ENCODE measurements around the gene CALHM3.
A peak's percentile ranks its signal among the peaks of the same experiment; 100 is the strongest.

CALHM3 gene

DNA sequence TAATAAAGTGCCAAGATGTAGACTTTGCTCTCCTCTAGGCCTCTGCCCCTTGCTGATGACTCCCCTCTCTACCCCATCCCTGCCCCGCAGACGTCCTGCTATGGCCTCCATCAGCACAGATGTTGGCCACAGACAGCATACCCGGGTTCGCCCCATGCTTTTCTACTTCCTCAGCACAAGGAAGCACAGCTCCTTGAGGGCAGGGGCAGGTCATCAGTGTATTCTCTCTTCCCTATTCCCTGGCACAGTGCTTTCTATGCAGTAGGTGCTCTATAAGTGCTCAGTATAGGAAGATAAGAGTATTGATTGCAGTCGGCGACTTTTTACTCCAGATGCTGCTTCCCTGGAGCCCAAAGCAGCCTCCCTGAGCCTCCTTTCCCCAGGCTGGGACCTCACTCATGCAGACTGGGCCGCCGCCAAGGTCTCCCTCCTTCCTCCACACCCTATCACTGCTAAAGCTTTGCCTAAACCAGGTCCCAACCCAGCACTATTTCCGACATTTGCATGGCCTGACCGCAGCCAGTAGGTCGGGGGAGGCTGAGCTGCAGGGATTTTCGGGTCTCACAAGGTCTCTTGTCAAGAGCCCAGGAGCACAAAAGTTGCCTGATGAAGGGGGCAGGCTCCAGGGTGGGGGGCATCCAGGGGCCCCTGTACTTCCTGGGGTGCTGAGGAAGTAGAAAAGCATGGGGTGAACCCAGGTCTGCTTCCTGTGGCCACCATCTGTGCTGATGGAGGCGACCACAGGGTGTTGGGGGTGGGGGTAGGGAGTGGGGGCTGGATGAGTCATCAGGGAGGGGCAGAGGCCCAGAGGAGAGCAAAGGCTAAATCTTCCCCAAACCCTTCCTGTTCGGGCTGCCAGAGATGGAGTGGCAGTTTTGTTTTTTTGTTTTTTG, 8.0 kb downstream of the CALHM3 start:
- Histone ChIP-seq H3K9ac (ENCODE audit: low read length) (peak overlapping the region; percentile 55; the same call in 1 of the 2 replicates), H3K4me3 (ENCODE audit: low read depth, low read length, poor library complexity, severe bottlenecking) (peak overlapping the region; percentile 40), H3K27ac (ENCODE audit: low read depth, low read length, poor library complexity, severe bottlenecking) (peak overlapping the region; percentile 91), H2AFZ (ENCODE audit: low read length) (no peak overlapping the region), H3F3A (ENCODE audit: insufficient read depth, low read length) (no peaks in the 10 kb centered on the region), H3K9me2 (ENCODE audit: low read depth, low read length) (no peaks in the 10 kb centered on the region), H3K36me3 (ENCODE audit: insufficient read depth, low read length) (no peaks in the 10 kb centered on the region), H3K4me1 (ENCODE audit: insufficient read depth, low read length, severe bottlenecking) (peaks cover 46% of the 10 kb centered on the region), H3K4me2 (ENCODE audit: low read length) (peak overlapping the region; percentile 55), H4K20me1 (ENCODE audit: insufficient read depth, low read length) (no peaks in the 10 kb centered on the region), H3K9me3 (ENCODE audit: low read length) (no peaks in the 10 kb centered on the region), H3K27me3 (ENCODE audit: insufficient read depth, low read length) (no peaks in the 10 kb centered on the region), H3K79me2 (ENCODE audit: insufficient read depth, low read length) (no peaks in the 10 kb centered on the region)
- TF ChIP-seq CTCF (IDR thresholded peaks at IDR 0.05; ENCODE audit: low read length) = no peak
- no peak for TF ChIP-seq EZH2 (IDR thresholded peaks at IDR 0.05; ENCODE audit: borderline replicate concordance, low read length)

DNA sequence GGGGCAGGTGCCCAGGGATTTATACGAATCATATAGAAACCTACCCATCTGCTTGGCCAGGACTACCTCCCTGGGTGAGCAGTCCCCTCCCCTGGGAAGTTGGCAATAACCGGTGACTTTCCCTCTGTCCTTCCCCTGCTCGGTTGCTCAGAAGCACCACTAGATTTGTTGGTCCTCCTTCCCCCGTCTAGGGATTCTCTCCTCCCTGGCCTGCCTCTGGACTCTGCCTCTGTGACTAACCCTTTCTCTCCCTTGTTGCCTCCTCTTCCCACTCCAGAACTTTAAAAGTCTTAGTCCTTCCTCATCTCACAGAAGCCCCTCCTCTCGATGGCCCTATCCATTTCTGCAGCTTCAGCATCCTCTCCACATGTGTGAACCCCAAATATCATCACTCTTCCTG, 9.8 kb downstream of the CALHM3 start:
- H3F3A ChIP-seq (ENCODE audit: insufficient read depth, low read length) = no peaks in the 10 kb centered on the region
- no peak overlapping the region for H3K4me2 ChIP-seq (ENCODE audit: low read length)
- H3K4me3 ChIP-seq (ENCODE audit: low read depth, low read length, poor library complexity, severe bottlenecking) = no peak overlapping the region
- H3K36me3 ChIP-seq (ENCODE audit: insufficient read depth, low read length) = no peaks in the 10 kb centered on the region
- H2AFZ ChIP-seq (ENCODE audit: low read length) = no peak overlapping the region
- H3K9me2 ChIP-seq (ENCODE audit: low read depth, low read length) = no peaks in the 10 kb centered on the region
- peak overlapping the region; percentile 51 for H3K27ac ChIP-seq (ENCODE audit: low read depth, low read length, poor library complexity, severe bottlenecking)
- H4K20me1 ChIP-seq (ENCODE audit: insufficient read depth, low read length) = no peaks in the 10 kb centered on the region
- H3K9me3 ChIP-seq (ENCODE audit: low read length) = no peaks in the 10 kb centered on the region
- H3K79me2 ChIP-seq (ENCODE audit: insufficient read depth, low read length) = no peaks in the 10 kb centered on the region
- H3K9ac ChIP-seq (ENCODE audit: low read length) = no peak overlapping the region
- TF ChIP-seq EZH2 (IDR thresholded peaks at IDR 0.05; ENCODE audit: borderline replicate concordance, low read length) (no peak), CTCF (IDR thresholded peaks at IDR 0.05; ENCODE audit: low read length) (no peak)
- H3K27me3 ChIP-seq (ENCODE audit: insufficient read depth, low read length) = no peaks in the 10 kb centered on the region
- peaks cover 55% of the 10 kb centered on the region for H3K4me1 ChIP-seq (ENCODE audit: insufficient read depth, low read length, severe bottlenecking)

- Histone ChIP-seq H3K27ac (ENCODE audit: low read depth, low read length, poor library complexity, severe bottlenecking) (peak overlapping the region; percentile 85), H4K20me1 (ENCODE audit: insufficient read depth, low read length) (no peaks in the 10 kb centered on the region), H3K27me3 (ENCODE audit: insufficient read depth, low read length) (no peaks in the 10 kb centered on the region), H3K36me3 (ENCODE audit: insufficient read depth, low read length) (no peaks in the 10 kb centered on the region), H3K79me2 (ENCODE audit: insufficient read depth, low read length) (no peaks in the 10 kb centered on the region), H3K4me2 (ENCODE audit: low read length) (peak overlapping the region; percentile 21; the same call in 1 of the 2 replicates), H3K4me1 (ENCODE audit: insufficient read depth, low read length, severe bottlenecking) (peaks cover 50% of the 10 kb centered on the region), H3K9me2 (ENCODE audit: low read depth, low read length) (no peaks in the 10 kb centered on the region), H3K9ac (ENCODE audit: low read length) (peak overlapping the region; percentile 30; the same call in 1 of the 2 replicates), H3F3A (ENCODE audit: insufficient read depth, low read length) (no peaks in the 10 kb centered on the region), H3K4me3 (ENCODE audit: low read depth, low read length, poor library complexity, severe bottlenecking) (no peak overlapping the region), H3K9me3 (ENCODE audit: low read length) (no peaks in the 10 kb centered on the region), H2AFZ (ENCODE audit: low read length) (peak overlapping the region; percentile 39; the same call in 1 of the 2 replicates)
- no peak for TF ChIP-seq EZH2 (IDR thresholded peaks at IDR 0.05; ENCODE audit: borderline replicate concordance, low read length)
- no peak for TF ChIP-seq CTCF (IDR thresholded peaks at IDR 0.05; ENCODE audit: low read length)
These were observed 11.6 kb downstream of the CALHM3 start for GRCh38 chr10:103467406-103467805.

All from OCI-LY1 (cell line).